ENCODE data around the gene TMPRSS6. TPM values are rescaled to one million over a fixed set of nuclear protein-coding genes. Genes with fewer than 3 reads are reported as not detected.

The TMPRSS6 gene
- total RNA-seq, 1 donor: not detected

DNA sequence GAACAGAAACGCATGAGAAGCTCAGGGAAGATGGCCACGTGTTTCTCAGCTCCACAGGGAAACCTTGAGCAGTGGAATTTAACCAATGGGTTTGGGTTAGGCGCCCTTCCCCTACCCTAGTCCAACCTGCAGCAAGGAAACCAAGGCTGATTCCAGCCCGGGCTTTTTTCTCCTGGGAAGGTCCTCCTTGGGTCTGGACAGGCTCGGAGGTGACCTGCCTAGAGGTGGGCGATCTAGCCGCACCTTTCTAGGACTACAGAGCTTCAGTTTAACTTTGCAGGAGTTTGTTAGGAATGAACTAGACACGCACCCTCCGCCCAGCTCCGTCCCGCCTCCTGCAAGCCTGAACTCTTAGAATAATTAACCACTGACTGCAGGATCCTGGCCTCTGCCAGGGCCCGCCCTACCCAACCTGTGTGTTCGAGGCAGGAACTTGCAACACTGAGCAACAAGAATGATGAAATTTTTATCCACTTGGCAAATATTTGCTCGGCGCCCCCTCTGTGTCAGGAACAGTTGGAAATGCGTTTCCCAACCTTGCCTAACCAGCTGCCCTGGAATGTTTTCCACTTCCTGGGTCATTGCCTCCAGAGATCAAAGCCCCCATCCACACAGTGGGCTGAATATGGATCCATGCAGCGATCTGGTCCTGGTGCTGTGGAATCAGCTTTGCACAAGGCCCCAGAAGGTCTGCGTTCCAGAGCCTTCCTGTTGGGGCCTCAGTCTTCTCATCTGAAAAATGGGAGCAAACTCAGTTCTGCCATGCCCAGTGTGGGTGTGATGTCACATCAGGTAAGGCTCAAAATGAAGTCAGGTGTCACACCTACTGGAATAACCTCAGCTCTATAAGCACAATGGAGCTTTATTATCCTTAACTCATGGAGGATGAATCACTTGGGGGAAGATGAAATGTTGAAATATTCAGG is 76.7 kb downstream of the TMPRSS6 start:
- no peak for DNase-seq (ENCODE audit: low read depth in 2 of 3, low spot score in 2 of 3)

- DNase-seq (ENCODE audit: low read depth in 2 of 3, low spot score in 2 of 3): no peak
These were observed 77.4 kb downstream of the TMPRSS6 start for GRCh38 chr22:37032134-37032534.

- no peak for DNase-seq (ENCODE audit: low read depth in 2 of 3, low spot score in 2 of 3)
These were observed 78.8 kb downstream of the TMPRSS6 start for GRCh38 chr22:37030560-37031281.

- no peak for DNase-seq (ENCODE audit: low read depth in 2 of 3, low spot score in 2 of 3)
These were observed 80.5 kb downstream of the TMPRSS6 start for GRCh38 chr22:37028692-37029674.

DNA sequence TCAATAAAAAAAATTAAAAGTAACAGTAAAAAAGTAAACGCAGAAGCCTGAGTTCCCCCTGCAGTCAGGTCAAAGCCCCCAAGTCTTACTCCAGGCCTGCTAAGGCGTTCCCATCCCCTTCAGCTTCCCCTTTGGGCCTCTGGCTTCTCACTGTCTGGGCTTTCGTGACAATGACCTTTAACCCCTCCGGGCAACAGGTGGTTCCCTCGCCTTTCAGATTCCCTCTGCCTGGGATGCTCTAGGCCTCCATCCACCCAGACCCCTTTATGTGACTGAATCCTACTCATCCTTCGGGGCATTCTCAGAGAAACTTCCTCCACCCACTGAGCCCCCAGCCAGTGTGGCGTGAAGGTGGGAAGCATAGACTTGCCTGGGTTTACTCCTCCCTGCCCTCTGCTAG is 82.0 kb downstream of the TMPRSS6 start:
- no peak for DNase-seq (ENCODE audit: low read depth in 2 of 3, low spot score in 2 of 3)

GRCh38 chr22:37026325-37026724 is 83.2 kb downstream of the TMPRSS6 start:
- DNase-seq (ENCODE audit: low read depth in 2 of 3, low spot score in 2 of 3): no peak

DNA sequence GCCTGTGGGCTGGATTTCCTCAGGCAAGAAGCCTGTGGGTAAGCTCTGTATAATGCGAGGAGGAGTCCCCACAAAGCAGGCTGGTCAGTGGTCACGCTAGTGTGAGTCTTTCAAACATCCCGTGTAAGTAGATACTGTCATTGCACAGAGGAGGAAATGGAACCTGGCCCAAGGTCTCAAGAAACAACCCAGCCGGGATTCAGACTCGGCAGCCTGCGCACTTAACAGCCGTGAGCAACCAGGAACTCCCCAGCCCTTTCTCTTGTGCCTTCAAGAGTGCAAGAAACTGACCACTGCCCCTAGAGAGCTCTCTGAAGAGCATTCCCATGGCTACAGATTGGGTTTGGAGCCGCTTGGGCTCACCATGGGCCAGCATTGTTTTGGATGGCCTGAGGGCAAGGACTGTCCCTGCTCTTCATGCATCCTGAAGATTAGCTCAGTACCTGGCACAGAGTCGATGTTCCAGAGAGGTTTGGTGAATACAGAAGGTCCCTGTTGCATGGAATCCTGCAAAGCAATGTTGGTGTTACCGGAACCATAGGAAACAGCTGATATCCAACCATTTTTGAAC is 83.9 kb downstream of the TMPRSS6 start:
- DNase-seq (ENCODE audit: low read depth in 2 of 3, low spot score in 2 of 3): no peak

- no peak for DNase-seq (ENCODE audit: low read depth in 2 of 3, low spot score in 2 of 3)
These were observed 85.0 kb downstream of the TMPRSS6 start for GRCh38 chr22:37024339-37025157.

GRCh38 chr22:37023743-37024338 is 85.7 kb downstream of the TMPRSS6 start:
- DNase-seq (ENCODE audit: low read depth in 2 of 3, low spot score in 2 of 3): no peak

DNA sequence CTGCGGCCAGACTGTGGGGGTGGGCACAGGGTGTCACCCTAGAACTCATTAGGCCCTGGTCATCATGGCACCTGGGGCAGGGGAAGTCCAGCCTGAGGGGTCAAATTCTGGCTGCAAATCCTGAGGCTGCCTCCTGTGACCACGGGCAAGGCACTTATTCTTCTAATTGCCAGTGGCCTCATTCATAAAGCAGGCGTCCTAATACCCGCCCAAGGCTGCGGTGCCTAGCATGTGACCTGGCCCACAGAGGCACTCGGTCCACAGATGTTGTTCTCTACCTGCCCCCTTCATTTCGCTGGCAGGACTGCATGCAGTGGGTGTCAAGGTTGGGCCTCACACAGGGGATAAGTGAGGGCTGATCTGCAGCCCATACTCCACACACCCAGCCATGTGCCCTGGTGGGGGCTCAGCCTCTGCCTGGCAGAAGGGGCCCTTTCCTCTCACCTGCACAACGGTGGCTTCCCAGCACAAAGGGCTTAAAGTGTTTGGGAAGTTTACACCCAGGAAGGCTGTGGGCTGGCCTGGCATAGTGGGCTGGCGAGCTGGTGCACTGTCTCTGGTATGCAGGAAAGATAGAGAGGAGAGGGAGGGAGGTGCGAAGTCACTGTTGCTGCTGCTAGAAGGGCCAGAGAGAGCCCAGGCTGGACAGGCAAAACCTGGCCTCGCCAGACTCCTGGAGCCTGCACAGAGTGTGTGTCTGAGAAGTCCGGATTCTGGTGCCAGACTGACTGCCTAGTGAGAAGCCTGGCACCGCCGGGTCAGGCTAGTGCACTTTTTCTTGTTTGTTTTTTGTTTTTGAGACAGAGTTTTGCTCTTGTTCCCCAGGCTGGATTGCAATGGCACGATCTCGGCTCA is 86.8 kb downstream of the TMPRSS6 start:
- DNase-seq (ENCODE audit: low read depth in 2 of 3, low spot score in 2 of 3): no peak

DNA sequence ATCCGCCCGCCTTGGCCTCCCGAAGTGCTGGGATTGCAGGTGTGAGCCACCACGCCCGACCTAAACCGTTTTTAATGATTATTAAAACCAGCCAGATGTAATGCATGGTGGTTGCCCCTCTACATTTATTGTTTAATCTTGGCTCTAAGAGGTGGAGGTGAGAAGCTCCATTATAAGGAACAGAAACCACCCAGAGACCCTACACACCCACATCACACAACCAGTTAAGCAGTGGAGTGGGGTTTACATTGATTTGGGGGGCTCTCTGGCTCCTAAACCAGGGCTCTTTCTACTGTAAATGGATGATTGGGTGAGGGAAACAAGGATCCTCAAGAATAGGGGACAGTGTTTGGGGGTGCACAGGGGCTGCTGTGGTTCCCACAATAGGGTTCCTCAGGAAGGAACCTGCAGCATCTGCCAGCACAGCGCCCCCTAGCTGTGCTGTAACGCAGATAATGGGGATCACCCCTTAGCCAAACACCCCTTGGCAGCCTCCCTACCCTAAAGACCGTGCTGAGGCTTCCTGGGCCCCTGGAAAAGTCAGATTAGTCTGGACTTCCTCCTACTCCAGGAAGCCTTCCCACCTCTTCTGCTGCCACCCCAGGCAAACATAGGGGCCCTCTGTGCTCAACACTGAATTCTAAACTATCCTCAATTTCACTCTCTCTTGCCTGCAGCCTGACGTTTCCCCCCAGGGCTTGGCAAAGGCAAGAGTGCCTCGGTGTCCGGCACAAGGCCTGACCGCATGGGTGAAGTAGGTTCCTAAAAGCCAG is 87.6 kb downstream of the TMPRSS6 start:
- peak; percentile 52 to 69 (median 67) for DNase-seq (ENCODE audit: low read depth in 2 of 3, low spot score in 2 of 3)

DNA sequence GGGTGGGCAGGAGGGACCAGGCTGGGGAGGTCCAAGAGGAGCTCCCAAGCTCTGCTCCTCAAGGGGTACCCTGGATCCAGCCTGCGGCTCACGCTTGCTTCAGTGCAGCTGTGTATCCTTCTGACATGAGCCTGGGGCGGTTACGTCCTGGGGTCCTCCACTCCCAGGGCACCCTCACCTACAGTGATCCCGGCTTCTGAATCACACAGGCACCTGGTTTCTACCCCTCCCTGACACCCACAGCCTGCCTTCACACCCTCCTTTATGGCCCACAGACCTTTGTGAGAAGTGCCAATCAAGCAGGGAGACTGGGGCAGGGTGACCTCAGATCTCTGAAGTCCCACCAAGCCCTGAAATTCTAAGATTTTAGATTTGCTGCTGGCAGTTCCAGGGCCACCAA is 88.5 kb downstream of the TMPRSS6 start:
- DNase-seq (ENCODE audit: low read depth in 2 of 3, low spot score in 2 of 3): no peak

GRCh38 chr22:37020192-37020479 is 89.4 kb downstream of the TMPRSS6 start:
- DNase-seq (ENCODE audit: low read depth in 2 of 3, low spot score in 2 of 3): peak in 1 of 3 donors; percentile 19

- peak in 2 of 3 donors; percentile 64 to 68 for DNase-seq (ENCODE audit: low read depth in 2 of 3, low spot score in 2 of 3)
These were observed 90.0 kb downstream of the TMPRSS6 start, which contains the start of the genes MPST and TST for GRCh38 chr22:37019309-37020191. Gene MPST, plus strand, starts transcription at chr22:37019742. Its CDS starts 95 bp downstream, at chr22:37019837. Gene TST, minus strand, starts transcription at chr22:37019447. Its CDS starts 715 bp downstream, at chr22:37018732.

DNA sequence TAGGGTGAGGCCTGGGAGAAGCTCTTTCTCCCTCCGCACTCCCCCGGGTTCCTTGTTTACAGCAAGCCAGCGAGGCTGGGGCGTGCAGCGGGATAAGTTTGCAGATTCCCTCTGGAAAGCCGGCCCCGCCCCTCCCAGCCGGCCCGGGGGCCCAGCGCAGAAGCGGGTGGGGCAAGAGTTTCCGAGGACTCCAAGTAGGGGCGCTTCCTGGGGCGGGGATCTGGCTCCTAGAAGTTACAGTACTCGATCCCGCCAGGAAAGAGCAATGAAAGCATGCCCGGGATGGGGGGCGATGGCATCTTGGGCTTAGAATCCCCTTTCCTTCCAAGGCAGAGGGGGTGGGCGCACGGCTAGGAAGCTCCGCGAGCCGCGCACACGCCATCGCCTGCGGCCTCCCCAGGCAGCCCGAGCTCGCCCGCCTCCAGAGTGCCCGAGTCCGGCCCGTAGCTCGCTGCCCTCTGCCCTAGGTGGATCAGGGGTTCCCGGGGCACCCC is 90.7 kb downstream of the TMPRSS6 start:
- DNase-seq (ENCODE audit: low read depth in 2 of 3, low spot score in 2 of 3): no peak
